ENCODE data around the gene RBPJL.
"Not testable (repeated sequence)": the region's sequence is repeated elsewhere in the genome, so short reads cannot be mapped to it uniquely, and the experiment has no call there.

RBPJL gene

GRCh38 chr20:45344168-45344860 is 37.7 kb downstream of the RBPJL start:
- no peak for DNase-seq

GRCh38 chr20:45345104-45345936 is 38.7 kb downstream of the RBPJL start:
- no peak for DNase-seq

- DNase-seq = no peak
These were observed 39.7 kb downstream of the RBPJL start for GRCh38 chr20:45346291-45346718.

- DNase-seq = no peak
These were observed 40.2 kb downstream of the RBPJL start for GRCh38 chr20:45346851-45347250.

- DNase-seq = no peak
These were observed 40.8 kb downstream of the RBPJL start for GRCh38 chr20:45347297-45347935.

- DNase-seq = peak; percentile 29
These were observed 41.5 kb downstream of the RBPJL start, which contains the start of gene SDC4 for GRCh38 chr20:45347936-45348778. TSS of gene SDC4 (minus strand) at chr20:45348424. CDS start at chr20:45348384, 40 bp downstream.

GRCh38 chr20:45350217-45350616 is 43.6 kb downstream of the RBPJL start:
- DNase-seq = no peak

- not testable (repeated sequence) for DNase-seq
These were observed 44.2 kb downstream of the RBPJL start for GRCh38 chr20:45350795-45351194.

- no peak for DNase-seq
These were observed 46.1 kb downstream of the RBPJL start for GRCh38 chr20:45352729-45353128.

- DNase-seq = no peak
These were observed 47.1 kb downstream of the RBPJL start for GRCh38 chr20:45353746-45354145.

- no peak for DNase-seq
These were observed 48.0 kb downstream of the RBPJL start for GRCh38 chr20:45354423-45355208.

- DNase-seq = no peak
These were observed 48.8 kb downstream of the RBPJL start for GRCh38 chr20:45355209-45356084.

- DNase-seq = no peak
These were observed 51.8 kb downstream of the RBPJL start for GRCh38 chr20:45358282-45359068.

GRCh38 chr20:45359069-45359405 is 52.4 kb downstream of the RBPJL start:
- DNase-seq = no peak

GRCh38 chr20:45359406-45360148 is 52.9 kb downstream of the RBPJL start:
- DNase-seq = no peak

- DNase-seq = no peak
These were observed 55.2 kb downstream of the RBPJL start for GRCh38 chr20:45361793-45362192.

- DNase-seq = peak; percentile 97
These were observed 56.4 kb downstream of the RBPJL start, which contains the start of gene SYS1 for GRCh38 chr20:45362804-45363610. TSS of gene SYS1 (plus strand) at chr20:45363156. CDS start at chr20:45363532, 376 bp downstream.

Data from NCI-H2171 (cell line).